ENCODE results near the gene NDUFAF3.

DNA sequence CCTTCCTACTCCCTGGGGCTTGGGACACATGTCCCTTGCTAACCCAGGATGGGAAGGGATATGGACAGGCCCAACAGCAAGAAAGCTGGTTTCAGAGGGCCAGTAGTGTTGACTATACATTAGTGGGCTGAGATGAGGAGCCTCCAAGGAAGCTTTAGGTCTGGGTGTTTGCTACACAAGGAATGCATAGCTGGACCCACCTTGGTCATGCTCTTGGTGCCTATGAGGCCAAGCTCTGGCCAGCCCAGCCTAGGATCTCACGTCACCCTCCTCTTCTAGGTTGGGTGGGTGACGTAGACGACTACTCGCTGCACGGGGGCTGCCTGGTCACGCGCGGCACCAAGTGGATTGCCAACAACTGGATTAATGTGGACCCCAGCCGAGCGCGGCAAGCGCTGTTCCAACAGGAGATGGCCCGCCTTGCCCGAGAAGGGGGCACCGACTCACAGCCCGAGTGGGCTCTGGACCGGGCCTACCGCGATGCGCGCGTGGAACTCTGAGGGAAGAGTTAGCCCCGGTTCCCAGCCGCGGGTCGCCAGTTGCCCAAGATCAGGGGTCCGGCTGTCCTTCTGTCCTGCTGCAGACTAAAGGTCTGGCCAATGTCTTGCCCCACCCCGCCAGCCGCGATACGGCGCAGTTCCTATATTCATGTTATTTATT lies 15.4 kb upstream of the NDUFAF3 start:
- TF ChIP-seq KLF16 (tag by site-specific recombination; IDR thresholded peaks at IDR 0.05), result no peak
- TF ChIP-seq, protein P1, sequence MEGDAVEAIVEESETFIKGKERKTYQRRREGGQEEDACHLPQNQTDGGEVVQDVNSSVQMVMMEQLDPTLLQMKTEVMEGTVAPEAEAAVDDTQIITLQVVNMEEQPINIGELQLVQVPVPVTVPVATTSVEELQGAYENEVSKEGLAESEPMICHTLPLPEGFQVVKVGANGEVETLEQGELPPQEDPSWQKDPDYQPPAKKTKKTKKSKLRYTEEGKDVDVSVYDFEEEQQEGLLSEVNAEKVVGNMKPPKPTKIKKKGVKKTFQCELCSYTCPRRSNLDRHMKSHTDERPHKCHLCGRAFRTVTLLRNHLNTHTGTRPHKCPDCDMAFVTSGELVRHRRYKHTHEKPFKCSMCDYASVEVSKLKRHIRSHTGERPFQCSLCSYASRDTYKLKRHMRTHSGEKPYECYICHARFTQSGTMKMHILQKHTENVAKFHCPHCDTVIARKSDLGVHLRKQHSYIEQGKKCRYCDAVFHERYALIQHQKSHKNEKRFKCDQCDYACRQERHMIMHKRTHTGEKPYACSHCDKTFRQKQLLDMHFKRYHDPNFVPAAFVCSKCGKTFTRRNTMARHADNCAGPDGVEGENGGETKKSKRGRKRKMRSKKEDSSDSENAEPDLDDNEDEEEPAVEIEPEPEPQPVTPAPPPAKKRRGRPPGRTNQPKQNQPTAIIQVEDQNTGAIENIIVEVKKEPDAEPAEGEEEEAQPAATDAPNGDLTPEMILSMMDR (tag by site-specific recombination; IDR thresholded peaks at IDR 0.05), result no peak
- no peak for TF ChIP-seq ZFP3 (tag by site-specific recombination; IDR thresholded peaks at IDR 0.05; ENCODE audit: low read depth)
- TF ChIP-seq, protein P2, sequence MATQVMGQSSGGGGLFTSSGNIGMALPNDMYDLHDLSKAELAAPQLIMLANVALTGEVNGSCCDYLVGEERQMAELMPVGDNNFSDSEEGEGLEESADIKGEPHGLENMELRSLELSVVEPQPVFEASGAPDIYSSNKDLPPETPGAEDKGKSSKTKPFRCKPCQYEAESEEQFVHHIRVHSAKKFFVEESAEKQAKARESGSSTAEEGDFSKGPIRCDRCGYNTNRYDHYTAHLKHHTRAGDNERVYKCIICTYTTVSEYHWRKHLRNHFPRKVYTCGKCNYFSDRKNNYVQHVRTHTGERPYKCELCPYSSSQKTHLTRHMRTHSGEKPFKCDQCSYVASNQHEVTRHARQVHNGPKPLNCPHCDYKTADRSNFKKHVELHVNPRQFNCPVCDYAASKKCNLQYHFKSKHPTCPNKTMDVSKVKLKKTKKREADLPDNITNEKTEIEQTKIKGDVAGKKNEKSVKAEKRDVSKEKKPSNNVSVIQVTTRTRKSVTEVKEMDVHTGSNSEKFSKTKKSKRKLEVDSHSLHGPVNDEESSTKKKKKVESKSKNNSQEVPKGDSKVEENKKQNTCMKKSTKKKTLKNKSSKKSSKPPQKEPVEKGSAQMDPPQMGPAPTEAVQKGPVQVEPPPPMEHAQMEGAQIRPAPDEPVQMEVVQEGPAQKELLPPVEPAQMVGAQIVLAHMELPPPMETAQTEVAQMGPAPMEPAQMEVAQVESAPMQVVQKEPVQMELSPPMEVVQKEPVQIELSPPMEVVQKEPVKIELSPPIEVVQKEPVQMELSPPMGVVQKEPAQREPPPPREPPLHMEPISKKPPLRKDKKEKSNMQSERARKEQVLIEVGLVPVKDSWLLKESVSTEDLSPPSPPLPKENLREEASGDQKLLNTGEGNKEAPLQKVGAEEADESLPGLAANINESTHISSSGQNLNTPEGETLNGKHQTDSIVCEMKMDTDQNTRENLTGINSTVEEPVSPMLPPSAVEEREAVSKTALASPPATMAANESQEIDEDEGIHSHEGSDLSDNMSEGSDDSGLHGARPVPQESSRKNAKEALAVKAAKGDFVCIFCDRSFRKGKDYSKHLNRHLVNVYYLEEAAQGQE (tag by site-specific recombination; IDR thresholded peaks at IDR 0.05), result no peak
- TF ChIP-seq, protein P3, sequence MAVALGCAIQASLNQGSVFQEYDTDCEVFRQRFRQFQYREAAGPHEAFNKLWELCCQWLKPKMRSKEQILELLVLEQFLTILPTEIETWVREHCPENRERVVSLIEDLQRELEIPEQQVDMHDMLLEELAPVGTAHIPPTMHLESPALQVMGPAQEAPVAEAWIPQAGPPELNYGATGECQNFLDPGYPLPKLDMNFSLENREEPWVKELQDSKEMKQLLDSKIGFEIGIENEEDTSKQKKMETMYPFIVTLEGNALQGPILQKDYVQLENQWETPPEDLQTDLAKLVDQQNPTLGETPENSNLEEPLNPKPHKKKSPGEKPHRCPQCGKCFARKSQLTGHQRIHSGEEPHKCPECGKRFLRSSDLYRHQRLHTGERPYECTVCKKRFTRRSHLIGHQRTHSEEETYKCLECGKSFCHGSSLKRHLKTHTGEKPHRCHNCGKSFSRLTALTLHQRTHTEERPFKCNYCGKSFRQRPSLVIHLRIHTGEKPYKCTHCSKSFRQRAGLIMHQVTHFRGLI (tag by site-specific recombination; IDR thresholded peaks at IDR 0.05), result no peak
- no peak for TF ChIP-seq ZNF324 (tag by site-specific recombination; IDR thresholded peaks at IDR 0.05)
- no peak for TF ChIP-seq MYNN (tag by site-specific recombination; IDR thresholded peaks at IDR 0.05; ENCODE audit: borderline replicate concordance)
- TF ChIP-seq REPIN1 (tag by site-specific recombination; IDR thresholded peaks at IDR 0.05; ENCODE audit: low read depth), result no peak
- no peak for TF ChIP-seq OSR2 (tag by site-specific recombination; IDR thresholded peaks at IDR 0.05)
